ENCODE measurements around the gene KLHL29. TPM values are rescaled to one million over a fixed set of nuclear protein-coding genes. Genes with fewer than 3 reads are reported as not detected.

KLHL29 gene
- total RNA-seq, 1 donor from 2014 or later, result 6.9 TPM

GRCh38 chr2:23478087-23478932 lies 93.3 kb downstream of the KLHL29 start:
- DNase-seq, result no peak

- no peak for DNase-seq
These were observed 94.1 kb downstream of the KLHL29 start for GRCh38 chr2:23478933-23479683.

- peak; percentile 28 for DNase-seq
These were observed 96.2 kb downstream of the KLHL29 start for GRCh38 chr2:23480957-23481797.

- DNase-seq, result no peak
These were observed 97.2 kb downstream of the KLHL29 start for GRCh38 chr2:23482188-23482587.

- no peak for DNase-seq
These were observed 97.6 kb downstream of the KLHL29 start for GRCh38 chr2:23482607-23483006.

- DNase-seq, result no peak
These were observed 98.8 kb downstream of the KLHL29 start for GRCh38 chr2:23483791-23484190.

GRCh38 chr2:23484275-23484674 lies 99.3 kb downstream of the KLHL29 start:
- no peak for DNase-seq

GRCh38 chr2:23484767-23485166 lies 99.8 kb downstream of the KLHL29 start:
- no peak for DNase-seq

GRCh38 chr2:23485261-23485660 lies 100.3 kb downstream of the KLHL29 start:
- DNase-seq, result no peak

- no peak for DNase-seq
These were observed 101.1 kb downstream of the KLHL29 start for GRCh38 chr2:23485841-23486683.

- no peak for DNase-seq
These were observed 101.7 kb downstream of the KLHL29 start for GRCh38 chr2:23486684-23487075.

- DNase-seq, result no peak
These were observed 102.9 kb downstream of the KLHL29 start for GRCh38 chr2:23487735-23488492.

GRCh38 chr2:23488584-23488983 lies 103.6 kb downstream of the KLHL29 start:
- no peak for DNase-seq

- no peak for DNase-seq
These were observed 104.7 kb downstream of the KLHL29 start for GRCh38 chr2:23489471-23490322.

GRCh38 chr2:23491591-23492336 lies 106.8 kb downstream of the KLHL29 start:
- DNase-seq, result no peak

- no peak for DNase-seq
These were observed 107.3 kb downstream of the KLHL29 start for GRCh38 chr2:23492337-23492675.

GRCh38 chr2:23492921-23493320 lies 107.9 kb downstream of the KLHL29 start:
- no peak for DNase-seq

GRCh38 chr2:23493846-23494245 lies 108.9 kb downstream of the KLHL29 start:
- no peak for DNase-seq

- no peak for DNase-seq
These were observed 109.3 kb downstream of the KLHL29 start for GRCh38 chr2:23494286-23494685.

Measured in skin of body (tissue), 2 donors.